ENCODE results near the gene KIF16B.

DNA sequence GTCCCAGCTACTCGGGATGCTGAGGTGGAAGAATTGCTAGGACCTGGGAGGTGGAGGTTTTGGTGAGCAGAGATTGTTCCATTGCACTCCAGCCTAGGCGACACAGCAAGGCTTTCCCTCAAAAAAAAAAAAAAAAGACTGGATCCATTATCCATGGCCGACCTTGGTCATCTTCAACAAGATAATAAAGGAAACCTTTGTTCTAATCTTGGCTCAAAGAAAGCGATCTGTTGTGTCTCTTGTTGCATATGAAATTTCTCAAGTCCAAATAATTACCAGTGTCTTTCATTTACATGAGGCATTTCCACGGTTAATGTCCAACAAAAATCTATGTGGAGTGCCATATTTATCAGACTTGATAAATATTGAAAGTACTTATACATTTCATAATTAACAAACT, 23.7 kb upstream of the KIF16B start:
- no peak for TF ChIP-seq POLR2AphosphoS5 (IDR thresholded peaks at IDR 0.05)
- TF ChIP-seq CTCF (IDR thresholded peaks at IDR 0.05): no peak
- no peak for TF ChIP-seq POLR2A (IDR thresholded peaks at IDR 0.05)
- TF ChIP-seq EP300 (IDR thresholded peaks at IDR 0.05): no peak

All from stomach (tissue), 4 donors.